ENCODE measurements around the gene AHCYL1.

Gene AHCYL1

GRCh38 chr1:110035236-110035752 lies 50.7 kb downstream of the AHCYL1 start:
- H3K18ac ChIP-seq (ENCODE audit: low read length): peak overlapping the region; percentile 97
- peaks cover 19 to 39% of the 10 kb centered on the region in 2 donors for H3K36me3 ChIP-seq (replicated peaks in 1 of 2; ENCODE audit: control insufficient read depth in 2 of 2, insufficient read depth in 2 of 2, low read length in 2 of 2)
- no peaks in the 10 kb centered on the region for H3K9me3 ChIP-seq (replicated peaks in 1 of 2; ENCODE audit: control insufficient read depth in 2 of 2, insufficient read depth in 1 of 2, low read depth in 1 of 2, low read length in 2 of 2)
- peak overlapping the region; percentile 82 for H3K4me2 ChIP-seq (ENCODE audit: insufficient read depth, low read length, poor library complexity, severe bottlenecking)
- H3K27ac ChIP-seq (replicated peaks; ENCODE audit: low read length): peak overlapping the region; percentile 53
- peak overlapping the region; percentile 53 to 90 for H3K4me3 ChIP-seq (ENCODE audit: low read length in 2 of 2)
- H3K79me1 ChIP-seq (ENCODE audit: low read depth, low read length): peaks cover 7% of the 10 kb centered on the region
- no CpG with 5 or more reads among the region's 16 CpGs for WGBS, 2 donors (ENCODE audit: extremely low coverage in 2 of 2, insufficient read length in 2 of 2, insufficient replicate concordance in 1 of 2)
- peak overlapping the region; percentile 67 for H3K23ac ChIP-seq (ENCODE audit: low read depth, low read length, poor library complexity)
- H3K27me3 ChIP-seq (ENCODE audit: control insufficient read depth in 3 of 3, insufficient read depth in 3 of 3, low read depth in 1 of 3, low read length in 3 of 3): no peaks in the 10 kb centered on the region
- peak overlapping the region; percentile 50 for H3K14ac ChIP-seq (ENCODE audit: low read length)
- H4K8ac ChIP-seq (ENCODE audit: low read depth, low read length): no peak overlapping the region
- peak overlapping the region; percentile 94 for H3K9ac ChIP-seq (ENCODE audit: low read depth, low read length, poor library complexity)
- no peak overlapping the region for H3K4ac ChIP-seq (ENCODE audit: low read length)
- H4K91ac ChIP-seq (ENCODE audit: low read depth, low read length, poor library complexity): no peak overlapping the region
- peak overlapping the region; percentile 79 for H2AFZ ChIP-seq (ENCODE audit: low read length)
- DNase-seq (ENCODE audit: low spot score): peak; percentile 11
- H3K4me1 ChIP-seq (ENCODE audit: control insufficient read depth in 2 of 2, insufficient read depth in 1 of 2, low read depth in 1 of 2, low read length in 2 of 2): peaks cover 3 to 14% of the 10 kb centered on the region in 2 donors
- peak overlapping the region; percentile 95 for H2BK5ac ChIP-seq (ENCODE audit: low read length)
- H2BK12ac ChIP-seq (ENCODE audit: low read length): no peak overlapping the region
- no peak overlapping the region for H2AK5ac ChIP-seq (ENCODE audit: low read depth, low read length)
- H2BK120ac ChIP-seq (ENCODE audit: low read depth, low read length): no peak overlapping the region
- H2BK15ac ChIP-seq (ENCODE audit: low read length): no peak overlapping the region

- Histone ChIP-seq H3K4ac (ENCODE audit: low read length) (no peak overlapping the region), H2BK12ac (ENCODE audit: low read length) (no peak overlapping the region), H3K23ac (ENCODE audit: low read depth, low read length, poor library complexity) (no peak overlapping the region), H3K18ac (ENCODE audit: low read length) (no peak overlapping the region), H3K4me3 (ENCODE audit: low read length in 2 of 2) (no peak overlapping the region), H3K4me1 (ENCODE audit: control insufficient read depth in 2 of 2, insufficient read depth in 1 of 2, low read depth in 1 of 2, low read length in 2 of 2) (peaks cover 5 to 20% of the 10 kb centered on the region in 2 donors), H3K36me3 (replicated peaks in 1 of 2; ENCODE audit: control insufficient read depth in 2 of 2, insufficient read depth in 2 of 2, low read length in 2 of 2) (peaks cover 44 to 69% of the 10 kb centered on the region in 2 donors), H3K14ac (ENCODE audit: low read length) (no peak overlapping the region), H2BK15ac (ENCODE audit: low read length) (no peak overlapping the region), H2AK5ac (ENCODE audit: low read depth, low read length) (no peak overlapping the region), H3K4me2 (ENCODE audit: insufficient read depth, low read length, poor library complexity, severe bottlenecking) (no peak overlapping the region), H3K27me3 (ENCODE audit: control insufficient read depth in 3 of 3, insufficient read depth in 3 of 3, low read depth in 1 of 3, low read length in 3 of 3) (no peaks in the 10 kb centered on the region), H3K79me1 (ENCODE audit: low read depth, low read length) (peaks cover 10% of the 10 kb centered on the region), H3K27ac (replicated peaks; ENCODE audit: low read length) (no peak overlapping the region), H2AFZ (ENCODE audit: low read length) (no peak overlapping the region), H2BK120ac (ENCODE audit: low read depth, low read length) (no peak overlapping the region), H3K9me3 (replicated peaks in 1 of 2; ENCODE audit: control insufficient read depth in 2 of 2, insufficient read depth in 1 of 2, low read depth in 1 of 2, low read length in 2 of 2) (no peaks in the 10 kb centered on the region), H3K9ac (ENCODE audit: low read depth, low read length, poor library complexity) (no peak overlapping the region), H4K91ac (ENCODE audit: low read depth, low read length, poor library complexity) (no peak overlapping the region), H2BK5ac (ENCODE audit: low read length) (no peak overlapping the region), H4K8ac (ENCODE audit: low read depth, low read length) (no peak overlapping the region)
- no peak for DNase-seq (ENCODE audit: low spot score)
- WGBS, 2 donors (ENCODE audit: extremely low coverage in 2 of 2, insufficient read length in 2 of 2, insufficient replicate concordance in 1 of 2): no CpG with 5 or more reads among the region's 5 CpGs
Observed at GRCh38 chr1:110038271-110038670, 53.7 kb downstream of the AHCYL1 start.

GRCh38 chr1:110039641-110040040 lies 55.1 kb downstream of the AHCYL1 start:
- peaks cover 53 to 83% of the 10 kb centered on the region in 2 donors for H3K36me3 ChIP-seq (replicated peaks in 1 of 2; ENCODE audit: control insufficient read depth in 2 of 2, insufficient read depth in 2 of 2, low read length in 2 of 2)
- H3K27ac ChIP-seq (replicated peaks; ENCODE audit: low read length): no peak overlapping the region
- H2BK5ac ChIP-seq (ENCODE audit: low read length): no peak overlapping the region
- no CpG with 5 or more reads among the region's 4 CpGs for WGBS, 2 donors (ENCODE audit: extremely low coverage in 2 of 2, insufficient read length in 2 of 2, insufficient replicate concordance in 1 of 2)
- H4K91ac ChIP-seq (ENCODE audit: low read depth, low read length, poor library complexity): no peak overlapping the region
- peaks cover 10% of the 10 kb centered on the region for H3K79me1 ChIP-seq (ENCODE audit: low read depth, low read length)
- H4K8ac ChIP-seq (ENCODE audit: low read depth, low read length): no peak overlapping the region
- no peak overlapping the region for H2BK15ac ChIP-seq (ENCODE audit: low read length)
- no peak overlapping the region for H2BK120ac ChIP-seq (ENCODE audit: low read depth, low read length)
- no peak overlapping the region for H3K23ac ChIP-seq (ENCODE audit: low read depth, low read length, poor library complexity)
- no peak overlapping the region for H3K18ac ChIP-seq (ENCODE audit: low read length)
- H3K4me2 ChIP-seq (ENCODE audit: insufficient read depth, low read length, poor library complexity, severe bottlenecking): no peak overlapping the region
- no peak for DNase-seq (ENCODE audit: low spot score)
- no peaks in the 10 kb centered on the region for H3K9me3 ChIP-seq (replicated peaks in 1 of 2; ENCODE audit: control insufficient read depth in 2 of 2, insufficient read depth in 1 of 2, low read depth in 1 of 2, low read length in 2 of 2)
- H2AK5ac ChIP-seq (ENCODE audit: low read depth, low read length): no peak overlapping the region
- H2AFZ ChIP-seq (ENCODE audit: low read length): no peak overlapping the region
- H3K4me3 ChIP-seq (ENCODE audit: low read length in 2 of 2): no peak overlapping the region
- H3K4me1 ChIP-seq (ENCODE audit: control insufficient read depth in 2 of 2, insufficient read depth in 1 of 2, low read depth in 1 of 2, low read length in 2 of 2): peaks cover 5 to 23% of the 10 kb centered on the region in 2 donors
- no peak overlapping the region for H2BK12ac ChIP-seq (ENCODE audit: low read length)
- H3K4ac ChIP-seq (ENCODE audit: low read length): no peak overlapping the region
- no peaks in the 10 kb centered on the region for H3K27me3 ChIP-seq (ENCODE audit: control insufficient read depth in 3 of 3, insufficient read depth in 3 of 3, low read depth in 1 of 3, low read length in 3 of 3)
- no peak overlapping the region for H3K14ac ChIP-seq (ENCODE audit: low read length)
- no peak overlapping the region for H3K9ac ChIP-seq (ENCODE audit: low read depth, low read length, poor library complexity)

GRCh38 chr1:110040548-110040947 lies 56.0 kb downstream of the AHCYL1 start:
- Histone ChIP-seq H4K8ac (ENCODE audit: low read depth, low read length) (no peak overlapping the region), H3K4me2 (ENCODE audit: insufficient read depth, low read length, poor library complexity, severe bottlenecking) (no peak overlapping the region), H3K4me3 (ENCODE audit: low read length in 2 of 2) (no peak overlapping the region), H2BK120ac (ENCODE audit: low read depth, low read length) (no peak overlapping the region), H2BK5ac (ENCODE audit: low read length) (no peak overlapping the region), H3K79me1 (ENCODE audit: low read depth, low read length) (peaks cover 6% of the 10 kb centered on the region), H3K27ac (replicated peaks; ENCODE audit: low read length) (no peak overlapping the region), H2AK5ac (ENCODE audit: low read depth, low read length) (no peak overlapping the region), H4K91ac (ENCODE audit: low read depth, low read length, poor library complexity) (no peak overlapping the region), H2BK15ac (ENCODE audit: low read length) (no peak overlapping the region), H3K4ac (ENCODE audit: low read length) (no peak overlapping the region), H2AFZ (ENCODE audit: low read length) (no peak overlapping the region), H3K23ac (ENCODE audit: low read depth, low read length, poor library complexity) (no peak overlapping the region), H3K14ac (ENCODE audit: low read length) (no peak overlapping the region), H3K36me3 (replicated peaks in 1 of 2; ENCODE audit: control insufficient read depth in 2 of 2, insufficient read depth in 2 of 2, low read length in 2 of 2) (peaks cover 59 to 92% of the 10 kb centered on the region in 2 donors), H2BK12ac (ENCODE audit: low read length) (no peak overlapping the region), H3K27me3 (ENCODE audit: control insufficient read depth in 3 of 3, insufficient read depth in 3 of 3, low read depth in 1 of 3, low read length in 3 of 3) (no peaks in the 10 kb centered on the region), H3K18ac (ENCODE audit: low read length) (no peak overlapping the region), H3K9ac (ENCODE audit: low read depth, low read length, poor library complexity) (no peak overlapping the region), H3K4me1 (ENCODE audit: control insufficient read depth in 2 of 2, insufficient read depth in 1 of 2, low read depth in 1 of 2, low read length in 2 of 2) (peaks cover 2 to 20% of the 10 kb centered on the region in 2 donors), H3K9me3 (replicated peaks in 1 of 2; ENCODE audit: control insufficient read depth in 2 of 2, insufficient read depth in 1 of 2, low read depth in 1 of 2, low read length in 2 of 2) (no peaks in the 10 kb centered on the region)
- DNase-seq (ENCODE audit: low spot score): no peak
- WGBS, 2 donors (ENCODE audit: extremely low coverage in 2 of 2, insufficient read length in 2 of 2, insufficient replicate concordance in 1 of 2): no CpG with 5 or more reads among the region's 4 CpGs

All from neuronal stem cell (in vitro differentiated cells).